HepG2 (cell line): ENCODE results near the gene PYCR2. TPM values are rescaled to one million over a fixed set of nuclear protein-coding genes. Genes with fewer than 3 reads are reported as not detected.

Experiments used
- ATAC-seq: fragments of 200-7000 bp; cut with Tn5 transposase; 3 replicates; pipeline ENCODE4 v1.9.1; 2020; ENCODE audit warnings: mild to moderate bottlenecking, moderate library complexity
- BruUV-seq: library from RNA; stranded (reverse); fragments of 400-500 nt; replicated peaks from 2 replicates; lab custom pipeline; 2021; lab: Mats Ljungman, UMichigan
- CTCF ChIA-PET: fragments of 300-600 bp; formaldehyde crosslinking; extraction: SDS; loops from one replicate; lab custom pipeline; 2021; ENCODE audit warnings: low total read pairs, inconsistent platforms, low intra/inter-chr PET ratio; lab: Yijun Ruan, JAX
- POLR2A ChIA-PET: fragments of 350-600 bp; sonication (Branson Sonifier 250); formaldehyde crosslinking; loops from one replicate; lab custom pipeline; 2020; ENCODE audit warnings: antibody characterized with exemption, inconsistent platforms; lab: Yijun Ruan, JAX
- DNase-seq: peaks from one replicate; pipeline ENCODE4 v3.0.0-alpha.2; 2015; ENCODE audit warnings: low spot score
- FAIRE-seq: peaks from 3 replicates; lab custom pipeline; 2011; peaks lifted over from hg19 to GRCh38; lab: Jason Lieb, UNC
- H2AFZ ChIP-seq: one replicate; pipeline ENCODE4 v1.6.1; 2011; ENCODE audit warnings: low read length, inconsistent platforms
- H3K27ac ChIP-seq: fragments of 300-600 bp; 3 replicates; pipeline ENCODE4 v1.8.0; 2011; ENCODE audit warnings: mixed run types, mild to moderate bottlenecking, mixed read lengths, low read length, inconsistent platforms; ENCODE audit not compliant: insufficient read depth; ENCODE audit errors: extremely low read length
- H3K27me3 ChIP-seq, 2 experiments: fragments of 200-600 bp in 1 of 2; 2 replicates in 1 of 2; 3 replicates in 1 of 2; pipeline versions ENCODE4 v1.6.0 to v1.8.0; 2011; ENCODE audit warnings: low read length in 2 of 2, mild to moderate bottlenecking in 2 of 2, moderate library complexity in 2 of 2, inconsistent platforms in 1 of 2; ENCODE audit not compliant: insufficient read depth in 2 of 2, control insufficient read depth in 1 of 2
- H3K36me3 ChIP-seq, 2 experiments: fragments of 200-600 bp in 1 of 2; replicated peaks in 1 of 2; 2 replicates in 1 of 2; 3 replicates in 1 of 2; pipeline versions ENCODE4 v1.5.1 to v1.8.0; 2011; ENCODE audit warnings: low read length in 2 of 2, inconsistent platforms in 1 of 2; ENCODE audit not compliant: insufficient read depth in 2 of 2, control insufficient read depth in 1 of 2
- H3K4me1 ChIP-seq: 2 replicates; pipeline ENCODE4 v1.5.1; 2012; ENCODE audit warnings: low read length, inconsistent platforms; ENCODE audit not compliant: insufficient read depth
- H3K4me2 ChIP-seq: 2 replicates; pipeline ENCODE4 v1.6.0; 2011; ENCODE audit warnings: low read depth, low read length, inconsistent platforms
- H3K4me3 ChIP-seq, 3 experiments: fragments of 200-600 bp in 1 of 3; sonication (generic), shearing (Covaris generic) in 1 of 3; replicated peaks in 1 of 3; 2 replicates each; pipeline ENCODE4 v1.5.1; 2011 to 2016; ENCODE audit warnings: low read length in 3 of 3, inconsistent platforms in 2 of 3, low read depth in 2 of 3, mild to moderate bottlenecking in 2 of 3, control low read depth in 1 of 3, mixed read lengths in 1 of 3; ENCODE audit not compliant: insufficient read depth in 1 of 3
- H3K79me2 ChIP-seq: one replicate; pipeline ENCODE4 v1.6.1; 2011; ENCODE audit warnings: low read length, inconsistent platforms; ENCODE audit not compliant: insufficient read depth
- H3K9ac ChIP-seq: 2 replicates; pipeline ENCODE4 v1.6.0; 2011; ENCODE audit warnings: mild to moderate bottlenecking, low read depth, low read length, inconsistent platforms; ENCODE audit not compliant: insufficient read depth
- H3K9me3 ChIP-seq: 2 replicates; pipeline ENCODE4 v1.5.1; 2012; ENCODE audit warnings: mild to moderate bottlenecking, low read length
- H4K20me1 ChIP-seq: 2 replicates; pipeline ENCODE4 v1.6.0; 2011; ENCODE audit warnings: inconsistent platforms, mild to moderate bottlenecking, low read length, moderate library complexity; ENCODE audit not compliant: insufficient read depth
- FOXA1 ChIP-seq, 2 experiments: fragments of 450-650 bp in 1 of 2; sonication (generic) in 1 of 2; formaldehyde crosslinking in 1 of 2; IDR thresholded peaks; 2 replicates each; pipeline versions ENCODE4 v1.4.0 to v1.6.1; 2016 to 2020; ENCODE audit warnings: missing genetic modification reagents in 1 of 2
- NFYC ChIP-seq: IDR thresholded peaks from 2 replicates; pipeline ENCODE4 v1.6.1; 2016; ENCODE audit warnings: missing genetic modification reagents, missing compliant biosample characterization
- NR2F1 ChIP-seq, 2 experiments: fragments of 450-650 bp in 1 of 2; formaldehyde crosslinking in 1 of 2; IDR thresholded peaks; 2 replicates each; pipeline versions ENCODE4 v1.5.0 to v1.6.1; 2016 to 2020; ENCODE audit warnings: mild to moderate bottlenecking in 1 of 2, missing compliant biosample characterization in 1 of 2, missing genetic modification reagents in 1 of 2, moderate library complexity in 1 of 2
- PHF20 ChIP-seq: sonication (generic); formaldehyde crosslinking; IDR thresholded peaks from 2 replicates; pipeline ENCODE4 v1.5.0; 2020; ENCODE audit warnings: mild to moderate bottlenecking, missing genetic modification reagents
- RARG ChIP-seq: sonication (generic); formaldehyde crosslinking; IDR thresholded peaks from 2 replicates; pipeline ENCODE4 v1.4.0; 2020; ENCODE audit warnings: low read depth, mild to moderate bottlenecking, missing genetic modification reagents
- SMARCE1 ChIP-seq: fragments of 450-650 bp; IDR thresholded peaks from 2 replicates; pipeline ENCODE4 v1.6.1; 2017; ENCODE audit warnings: borderline replicate concordance
- THYN1 ChIP-seq: sonication (generic); formaldehyde crosslinking; IDR thresholded peaks from 2 replicates; pipeline ENCODE4 v1.8.1; 2023; ENCODE audit warnings: low read depth, mild to moderate bottlenecking, moderate library complexity, missing genetic modification reagents, borderline replicate concordance
- ZFP62 ChIP-seq: sonication (generic); formaldehyde crosslinking; IDR thresholded peaks from 2 replicates; pipeline ENCODE4 v1.4.0; 2020; ENCODE audit warnings: missing genetic modification reagents
- ZNF720 ChIP-seq: sonication (generic); formaldehyde crosslinking; IDR thresholded peaks from 2 replicates; pipeline ENCODE4 v1.4.0; 2020; ENCODE audit warnings: missing genetic modification reagents
- ZNF878 ChIP-seq: sonication (generic); formaldehyde crosslinking; IDR thresholded peaks from 2 replicates; pipeline ENCODE4 v1.8.1; 2023; ENCODE audit warnings: mild to moderate bottlenecking, missing genetic modification reagents, moderate library complexity
- WGBS: methylation state at CpG from one replicate; pipeline ENCODE4 v1.1.6; 2017; ENCODE audit warnings: low lambda C conversion rate; 5-methylcytosine and 5-hydroxymethylcytosine counted together
- in situ Hi-C: cut with HindIII; loops from 2 replicates; pipeline ENCODE4 v1.10.0; 2017; ENCODE audit warnings: low pct_unique_long_range_greater_than_20kb; ENCODE audit not compliant: extremely low pct_ligation_motif_present
- intact Hi-C: fragments of 100-400 bp; cut with micrococcal nuclease; formaldehyde crosslinking; loops from one replicate; pipeline ENCODE4 v1.10.0; 2022; ENCODE audit not compliant: unreplicated experiment
- polyA plus RNA-seq, 8 experiments: library from polyadenylated mRNA; depleted of rRNA in 3 of 8; stranded (reverse) in 7 of 8; unstranded in 1 of 8; fragments of >200 nt; fragmentation: Illumina TruSeq in 4 of 8; extraction: Trizol in 4 of 8; gene quantifications; 2 replicates each; pipeline versions ENCODE4 v1.2.1 to v1.2.3, GENCODE V29; 2011 to 2016; ENCODE audit warnings: low read depth in 4 of 8, missing spikeins in 1 of 8, mixed read lengths in 1 of 8; ENCODE audit not compliant: insufficient read depth in 1 of 8
- total RNA-seq, 5 experiments: library from RNA; depleted of rRNA; stranded (reverse); fragments of >200 nt; fragmentation: Illumina TruSeq; extraction: Trizol; gene quantifications; 2 replicates each; pipeline ENCODE4 v1.2.3, GENCODE V29; 2016; ENCODE audit warnings: low read depth in 1 of 5
- TF ChIP-seq, protein P1 (sequence below), 2 experiments: IDR thresholded peaks; 2 replicates each; pipeline ENCODE4 v1.6.1; 2011 to 2012; ENCODE audit warnings: low read length in 2 of 2, borderline replicate concordance in 1 of 2, low read depth in 1 of 2, mild to moderate bottlenecking in 1 of 2, moderate library complexity in 1 of 2
- TF ChIP-seq, protein P2 (sequence below): sonication (generic); formaldehyde crosslinking; IDR thresholded peaks from 2 replicates; pipeline ENCODE4 v1.4.0; 2020; ENCODE audit warnings: mild to moderate bottlenecking, missing genetic modification reagents, borderline replicate concordance
- TF ChIP-seq, protein P3 (sequence below): sonication (generic); formaldehyde crosslinking; IDR thresholded peaks from 2 replicates; pipeline ENCODE4 v1.4.0; 2020; ENCODE audit warnings: missing genetic modification reagents, borderline replicate concordance

PYCR2 gene
- total and polyA plus RNA-seq, 2 of the 13 experiments (the other 11 are each of a cell fraction or from before 2014, with no cell fraction given) = 47.2 to 47.8 TPM

DNA sequence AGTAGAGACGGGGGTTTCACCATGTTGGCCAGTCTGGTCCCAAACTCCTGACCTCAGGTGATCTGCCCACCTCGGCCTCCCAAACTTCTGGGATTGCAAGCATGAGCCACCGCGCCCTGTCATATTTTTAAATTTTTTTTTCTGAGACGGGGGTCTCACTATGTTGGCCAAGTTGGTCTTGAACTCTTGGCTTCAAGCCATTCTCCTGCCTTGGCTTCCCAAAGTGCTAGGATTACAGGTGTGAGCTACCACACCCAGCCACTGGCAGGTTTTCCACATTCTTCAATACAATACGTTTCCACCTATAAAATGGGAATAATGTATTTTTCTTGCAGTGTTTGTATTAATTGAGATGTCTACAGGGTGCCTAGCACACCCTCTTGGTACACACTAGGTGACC, 31.7 kb downstream of the PYCR2 start (continued):
- TF ChIP-seq, protein P1, sequence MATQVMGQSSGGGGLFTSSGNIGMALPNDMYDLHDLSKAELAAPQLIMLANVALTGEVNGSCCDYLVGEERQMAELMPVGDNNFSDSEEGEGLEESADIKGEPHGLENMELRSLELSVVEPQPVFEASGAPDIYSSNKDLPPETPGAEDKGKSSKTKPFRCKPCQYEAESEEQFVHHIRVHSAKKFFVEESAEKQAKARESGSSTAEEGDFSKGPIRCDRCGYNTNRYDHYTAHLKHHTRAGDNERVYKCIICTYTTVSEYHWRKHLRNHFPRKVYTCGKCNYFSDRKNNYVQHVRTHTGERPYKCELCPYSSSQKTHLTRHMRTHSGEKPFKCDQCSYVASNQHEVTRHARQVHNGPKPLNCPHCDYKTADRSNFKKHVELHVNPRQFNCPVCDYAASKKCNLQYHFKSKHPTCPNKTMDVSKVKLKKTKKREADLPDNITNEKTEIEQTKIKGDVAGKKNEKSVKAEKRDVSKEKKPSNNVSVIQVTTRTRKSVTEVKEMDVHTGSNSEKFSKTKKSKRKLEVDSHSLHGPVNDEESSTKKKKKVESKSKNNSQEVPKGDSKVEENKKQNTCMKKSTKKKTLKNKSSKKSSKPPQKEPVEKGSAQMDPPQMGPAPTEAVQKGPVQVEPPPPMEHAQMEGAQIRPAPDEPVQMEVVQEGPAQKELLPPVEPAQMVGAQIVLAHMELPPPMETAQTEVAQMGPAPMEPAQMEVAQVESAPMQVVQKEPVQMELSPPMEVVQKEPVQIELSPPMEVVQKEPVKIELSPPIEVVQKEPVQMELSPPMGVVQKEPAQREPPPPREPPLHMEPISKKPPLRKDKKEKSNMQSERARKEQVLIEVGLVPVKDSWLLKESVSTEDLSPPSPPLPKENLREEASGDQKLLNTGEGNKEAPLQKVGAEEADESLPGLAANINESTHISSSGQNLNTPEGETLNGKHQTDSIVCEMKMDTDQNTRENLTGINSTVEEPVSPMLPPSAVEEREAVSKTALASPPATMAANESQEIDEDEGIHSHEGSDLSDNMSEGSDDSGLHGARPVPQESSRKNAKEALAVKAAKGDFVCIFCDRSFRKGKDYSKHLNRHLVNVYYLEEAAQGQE (IDR thresholded peaks at IDR 0.05; ENCODE audit: borderline replicate concordance in 1 of 2, low read depth in 1 of 2, low read length in 2 of 2) = no peak
- TF ChIP-seq SMARCE1 = no peak
- TF ChIP-seq NR2F1 (CRISPR knock-in tag; IDR thresholded peaks at IDR 0.05) = no peak
- TF ChIP-seq ZNF720 (CRISPR knock-in tag) = no peak
- no peak for TF ChIP-seq RARG (CRISPR knock-in tag)
- TF ChIP-seq THYN1 (CRISPR knock-in tag) = no peak

DNA sequence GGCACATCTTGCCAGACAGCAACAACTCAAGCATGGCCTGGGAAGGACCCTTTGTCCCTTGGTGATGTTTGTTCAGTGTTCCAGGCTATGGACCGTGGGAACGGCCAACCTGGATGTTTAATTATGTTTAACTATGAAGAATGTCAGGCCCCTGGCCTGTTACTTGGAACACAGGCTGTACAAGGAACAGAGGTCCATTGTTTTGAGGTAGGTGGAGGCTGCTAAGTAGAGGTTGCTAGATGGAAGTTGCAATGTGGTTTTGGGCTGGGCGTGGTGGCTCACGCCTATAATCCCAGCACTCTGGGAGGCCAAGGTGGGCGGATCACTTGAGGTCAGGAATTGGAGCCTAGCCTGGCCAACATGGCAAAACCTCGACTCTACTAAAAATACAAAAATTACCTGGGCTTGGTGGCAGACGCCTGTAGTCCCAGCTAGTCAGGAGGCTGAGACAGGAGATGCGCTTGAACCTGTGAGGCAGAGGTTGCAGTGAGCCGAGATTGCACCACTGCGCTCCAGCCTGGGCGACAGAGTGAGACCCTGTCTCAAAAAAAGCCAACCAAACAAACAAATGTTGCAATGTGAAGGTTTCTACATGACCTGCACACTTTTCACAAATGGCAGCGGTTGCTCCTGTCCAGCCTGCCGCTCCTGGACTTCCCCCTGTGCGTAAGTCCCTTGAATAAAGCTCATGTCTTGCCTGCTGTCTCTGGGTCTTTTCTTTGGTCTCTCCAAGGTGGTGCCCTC, 32.6 kb downstream of the PYCR2 start:
- ChIA-PET CTCF (no interaction called here), POLR2A (interaction anchor here (2.1 to 3.7 kb wide), 2 partner anchors 10 to 33 kb away, joined by 7 to 28 read pairs; partner anchors contain the start of genes PYCR2 and TMEM63A)
- H3K4me2 ChIP-seq = peak overlapping the region; percentile 83
- peak overlapping the region; percentile 68 for H3K27ac ChIP-seq
- no peaks in the 10 kb centered on the region for H3K36me3 ChIP-seq
- FAIRE-seq (peak; percentile 36), DNase-seq (peak; percentile 91), ATAC-seq (peak; percentile 45)
- 2% methylated on average over 11 of the region's 14 CpGs for WGBS
- intact Hi-C loops = no loop called here
- no peaks in the 10 kb centered on the region; a peak in 1 of 5 replicates for H3K27me3 ChIP-seq
- H3K9me3 ChIP-seq = no peaks in the 10 kb centered on the region
- in situ Hi-C loops = no loop called here
- BruUV-seq = no TSS peak
- H3K9ac ChIP-seq = peak overlapping the region; percentile 45
- no peaks in the 10 kb centered on the region for H3K79me2 ChIP-seq
- no peak overlapping the region for H2AFZ ChIP-seq
- no peaks in the 10 kb centered on the region for H4K20me1 ChIP-seq
- H3K4me3 ChIP-seq = peak overlapping the region in 2 of 3 experiments; percentile 29 to 76; a peak in 3 of 6 replicates
- H3K4me1 ChIP-seq = peaks cover 62% of the 10 kb centered on the region
- TF ChIP-seq, protein P2, sequence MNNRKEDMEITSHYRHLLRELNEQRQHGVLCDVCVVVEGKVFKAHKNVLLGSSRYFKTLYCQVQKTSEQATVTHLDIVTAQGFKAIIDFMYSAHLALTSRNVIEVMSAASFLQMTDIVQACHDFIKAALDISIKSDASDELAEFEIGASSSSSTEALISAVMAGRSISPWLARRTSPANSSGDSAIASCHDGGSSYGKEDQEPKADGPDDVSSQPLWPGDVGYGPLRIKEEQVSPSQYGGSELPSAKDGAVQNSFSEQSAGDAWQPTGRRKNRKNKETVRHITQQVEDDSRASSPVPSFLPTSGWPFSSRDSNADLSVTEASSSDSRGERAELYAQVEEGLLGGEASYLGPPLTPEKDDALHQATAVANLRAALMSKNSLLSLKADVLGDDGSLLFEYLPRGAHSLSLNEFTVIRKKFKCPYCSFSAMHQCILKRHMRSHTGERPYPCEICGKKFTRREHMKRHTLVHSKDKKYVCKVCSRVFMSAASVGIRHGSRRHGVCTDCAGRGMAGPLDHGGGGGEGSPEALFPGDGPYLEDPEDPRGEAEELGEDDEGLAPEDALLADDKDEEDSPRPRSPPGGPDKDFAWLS = no peak
- TF ChIP-seq NFYC (no peak), ZFP62 (CRISPR knock-in tag) (no peak), PHF20 (CRISPR knock-in tag) (no peak), FOXA1 (IDR thresholded peaks at IDR 0.05) (no peak), FOXA1 (CRISPR knock-in tag; IDR thresholded peaks at IDR 0.05) (peak; percentile 55), ZNF878 (CRISPR knock-in tag) (no peak)
- TF ChIP-seq, protein P3, sequence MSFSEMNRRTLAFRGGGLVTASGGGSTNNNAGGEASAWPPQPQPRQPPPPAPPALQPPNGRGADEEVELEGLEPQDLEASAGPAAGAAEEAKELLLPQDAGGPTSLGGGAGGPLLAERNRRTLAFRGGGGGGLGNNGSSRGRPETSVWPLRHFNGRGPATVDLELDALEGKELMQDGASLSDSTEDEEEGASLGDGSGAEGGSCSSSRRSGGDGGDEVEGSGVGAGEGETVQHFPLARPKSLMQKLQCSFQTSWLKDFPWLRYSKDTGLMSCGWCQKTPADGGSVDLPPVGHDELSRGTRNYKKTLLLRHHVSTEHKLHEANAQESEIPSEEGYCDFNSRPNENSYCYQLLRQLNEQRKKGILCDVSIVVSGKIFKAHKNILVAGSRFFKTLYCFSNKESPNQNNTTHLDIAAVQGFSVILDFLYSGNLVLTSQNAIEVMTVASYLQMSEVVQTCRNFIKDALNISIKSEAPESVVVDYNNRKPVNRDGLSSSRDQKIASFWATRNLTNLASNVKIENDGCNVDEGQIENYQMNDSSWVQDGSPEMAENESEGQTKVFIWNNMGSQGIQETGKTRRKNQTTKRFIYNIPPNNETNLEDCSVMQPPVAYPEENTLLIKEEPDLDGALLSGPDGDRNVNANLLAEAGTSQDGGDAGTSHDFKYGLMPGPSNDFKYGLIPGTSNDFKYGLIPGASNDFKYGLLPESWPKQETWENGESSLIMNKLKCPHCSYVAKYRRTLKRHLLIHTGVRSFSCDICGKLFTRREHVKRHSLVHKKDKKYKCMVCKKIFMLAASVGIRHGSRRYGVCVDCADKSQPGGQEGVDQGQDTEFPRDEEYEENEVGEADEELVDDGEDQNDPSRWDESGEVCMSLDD = no peak
